Astrocyte (in vitro differentiated cells and primary cell): ENCODE measurements around the gene CREB3. TPM values are rescaled to one million over a fixed set of nuclear protein-coding genes. Genes with fewer than 3 reads are reported as not detected.

Experiments
- DNase-seq: peaks from one replicate; pipeline ENCODE4 v3.0.0-alpha.2; 2010; ENCODE audit warnings: low read depth
- FAIRE-seq: peaks from 2 replicates; lab custom pipeline; 2011; peaks lifted over from hg19 to GRCh38; lab: Jason Lieb, UNC
- H2AFZ ChIP-seq: 2 replicates; pipeline ENCODE4 v1.6.0; 2012; ENCODE audit warnings: low read depth, low read length, inconsistent platforms
- H3K27ac ChIP-seq: 2 replicates; pipeline ENCODE4 v1.5.1; 2011; ENCODE audit warnings: low read depth, low read length, inconsistent platforms
- H3K27me3 ChIP-seq: 2 replicates; pipeline ENCODE4 v1.6.0; 2011; ENCODE audit warnings: low read length, inconsistent platforms; ENCODE audit not compliant: insufficient read depth
- H3K36me3 ChIP-seq: 2 replicates; pipeline ENCODE4 v1.5.1; 2011; ENCODE audit warnings: low read length, inconsistent platforms; ENCODE audit not compliant: insufficient read depth
- H3K4me1 ChIP-seq: 2 replicates; pipeline ENCODE4 v1.5.1; 2011; ENCODE audit warnings: low read length, inconsistent platforms; ENCODE audit not compliant: insufficient read depth
- H3K4me2 ChIP-seq: 2 replicates; pipeline ENCODE4 v1.6.0; 2012; ENCODE audit warnings: low read length, inconsistent platforms
- H3K4me3 ChIP-seq: 2 replicates; pipeline ENCODE4 v1.5.1; 2011; ENCODE audit warnings: low read depth, mild to moderate bottlenecking, low read length, inconsistent platforms; ENCODE audit not compliant: insufficient read depth
- H3K79me2 ChIP-seq: 2 replicates; pipeline ENCODE4 v1.6.0; 2012; ENCODE audit warnings: mild to moderate bottlenecking, low read length, inconsistent platforms; ENCODE audit not compliant: insufficient read depth
- H3K9ac ChIP-seq: 2 replicates; pipeline ENCODE4 v1.6.0; 2012; ENCODE audit warnings: mild to moderate bottlenecking, low read length, inconsistent platforms
- H3K9me3 ChIP-seq: 2 replicates; pipeline ENCODE4 v1.5.1; 2012; ENCODE audit warnings: low read depth, mild to moderate bottlenecking, low read length, inconsistent platforms; ENCODE audit not compliant: insufficient read depth
- H4K20me1 ChIP-seq: 2 replicates; pipeline ENCODE4 v1.6.0; 2012; ENCODE audit warnings: low read length, inconsistent platforms; ENCODE audit not compliant: insufficient read depth
- H3K27ac Mint-ChIP-seq: one replicate; pipeline ENCODE4 v1.8.0; 2021; ENCODE audit warnings: mild to moderate bottlenecking, mixed read lengths; ENCODE audit not compliant: unreplicated experiment
- H3K27me3 Mint-ChIP-seq: one replicate; pipeline ENCODE4 v1.8.0; 2021; ENCODE audit warnings: low read depth, mixed read lengths; ENCODE audit not compliant: unreplicated experiment
- H3K36me3 Mint-ChIP-seq: one replicate; pipeline ENCODE4 v1.8.0; 2021; ENCODE audit warnings: low read depth, mixed read lengths; ENCODE audit not compliant: unreplicated experiment
- H3K4me1 Mint-ChIP-seq: one replicate; pipeline ENCODE4 v1.8.0; 2021; ENCODE audit warnings: low read depth, mixed read lengths; ENCODE audit not compliant: unreplicated experiment
- H3K4me3 Mint-ChIP-seq: one replicate; pipeline ENCODE4 v1.8.0; 2021; ENCODE audit warnings: mild to moderate bottlenecking, moderate library complexity, mixed read lengths; ENCODE audit not compliant: unreplicated experiment
- H3K9me3 Mint-ChIP-seq: one replicate; pipeline ENCODE4 v1.8.0; 2021; ENCODE audit warnings: mild to moderate bottlenecking, mixed read lengths; ENCODE audit not compliant: unreplicated experiment
- CTCF ChIP-seq: IDR thresholded peaks from 2 replicates; pipeline ENCODE4 v1.5.1; 2011; ENCODE audit warnings: low read depth, mild to moderate bottlenecking, inconsistent platforms, low read length, moderate library complexity; ENCODE audit not compliant: insufficient read depth
- EZH2 ChIP-seq: IDR thresholded peaks from 2 replicates; pipeline ENCODE4 v1.6.1; 2012; ENCODE audit warnings: mild to moderate bottlenecking, low read length, inconsistent platforms; ENCODE audit not compliant: insufficient read depth
- total RNA-seq: library from RNA; stranded (reverse); gene quantifications from 2 replicates; pipeline ENCODE4 v1.2.1, GENCODE V29; 2021

The CREB3 gene
- total RNA-seq, 1 donor from 2014 or later, result 84.1 TPM

GRCh38 chr9:35776018-35776417, 43.6 kb downstream of the CREB3 start:
- H3K4me1 Mint-ChIP-seq, result no peaks in the 10 kb centered on the region
- FAIRE-seq, result no peak
- no peaks in the 10 kb centered on the region for H3K36me3 ChIP-seq
- no peaks in the 10 kb centered on the region for H3K27me3 Mint-ChIP-seq
- no peak overlapping the region for H3K9ac ChIP-seq
- no peaks in the 10 kb centered on the region for H4K20me1 ChIP-seq
- H3K27ac ChIP-seq, result no peak overlapping the region
- no peaks in the 10 kb centered on the region for H3K79me2 ChIP-seq
- no peak overlapping the region for H3K4me3 ChIP-seq
- DNase-seq, result no peak
- H3K36me3 Mint-ChIP-seq, result no peaks in the 10 kb centered on the region
- H3K27me3 ChIP-seq, result peaks cover 19% of the 10 kb centered on the region
- H3K27ac Mint-ChIP-seq, result no peak overlapping the region
- H3K4me2 ChIP-seq, result no peak overlapping the region
- H2AFZ ChIP-seq, result no peak overlapping the region
- H3K4me1 ChIP-seq, result no peaks in the 10 kb centered on the region
- no peaks in the 10 kb centered on the region for H3K9me3 ChIP-seq
- no peaks in the 10 kb centered on the region for H3K9me3 Mint-ChIP-seq
- TF ChIP-seq EZH2 (no peak), CTCF (no peak)
- no peak overlapping the region for H3K4me3 Mint-ChIP-seq

- Histone ChIP-seq H3K36me3 (no peaks in the 10 kb centered on the region), H3K4me3 (no peak overlapping the region), H3K9ac (no peak overlapping the region), H3K27me3 (peaks cover 14% of the 10 kb centered on the region), H3K79me2 (no peaks in the 10 kb centered on the region), H3K4me1 (no peaks in the 10 kb centered on the region), H3K9me3 (no peaks in the 10 kb centered on the region), H2AFZ (no peak overlapping the region), H3K27ac (no peak overlapping the region), H4K20me1 (no peaks in the 10 kb centered on the region), H3K4me2 (no peak overlapping the region)
- DNase-seq (no peak), FAIRE-seq (no peak)
- TF ChIP-seq EZH2, result no peak
- TF ChIP-seq CTCF, result no peak
- peaks cover 1% of the 10 kb centered on the region for H3K36me3 Mint-ChIP-seq
- no peak overlapping the region for H3K27ac Mint-ChIP-seq
- no peak overlapping the region for H3K4me3 Mint-ChIP-seq
- H3K9me3 Mint-ChIP-seq, result no peaks in the 10 kb centered on the region
- no peaks in the 10 kb centered on the region for H3K4me1 Mint-ChIP-seq
- no peaks in the 10 kb centered on the region for H3K27me3 Mint-ChIP-seq
Measured at GRCh38 chr9:35778496-35778895, 46.0 kb downstream of the CREB3 start.

DNA sequence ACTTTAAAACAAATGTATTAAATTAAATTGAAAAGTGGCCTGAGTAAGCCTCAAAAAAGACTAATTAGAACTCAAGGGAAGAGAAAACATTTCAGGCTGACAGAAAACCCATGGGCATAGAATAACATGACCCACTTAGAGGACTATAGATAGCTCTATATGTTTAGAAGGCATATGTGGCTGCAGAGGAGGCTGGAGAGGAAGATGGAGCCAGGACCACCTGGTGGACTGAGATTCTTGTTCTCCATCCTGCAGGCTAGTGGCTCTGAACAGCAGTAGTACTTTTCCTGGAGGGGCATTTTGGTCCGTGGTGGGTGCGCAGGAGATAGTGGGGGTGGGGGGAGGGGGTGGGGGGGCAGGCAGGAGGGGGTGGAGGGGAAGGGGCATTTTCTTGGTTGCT, 48.6 kb downstream of the CREB3 start:
- Mint-ChIP-seq H3K27ac (no peak overlapping the region), H3K27me3 (no peaks in the 10 kb centered on the region), H3K4me1 (no peaks in the 10 kb centered on the region), H3K4me3 (no peak overlapping the region), H3K36me3 (peaks cover 4% of the 10 kb centered on the region), H3K9me3 (no peaks in the 10 kb centered on the region)
- no peak overlapping the region for H3K27ac ChIP-seq
- H3K4me3 ChIP-seq, result no peak overlapping the region
- H2AFZ ChIP-seq, result no peak overlapping the region
- H3K4me1 ChIP-seq, result no peaks in the 10 kb centered on the region
- H3K36me3 ChIP-seq, result no peaks in the 10 kb centered on the region
- H3K9ac ChIP-seq, result no peak overlapping the region
- H3K9me3 ChIP-seq, result no peaks in the 10 kb centered on the region
- no peak for DNase-seq
- H3K4me2 ChIP-seq, result no peak overlapping the region
- H3K27me3 ChIP-seq, result peaks cover 21% of the 10 kb centered on the region
- TF ChIP-seq EZH2, result no peak
- no peak for TF ChIP-seq CTCF
- no peaks in the 10 kb centered on the region for H4K20me1 ChIP-seq
- no peaks in the 10 kb centered on the region for H3K79me2 ChIP-seq
- no peak for FAIRE-seq
